IPS-NIHi11 (cell line): ENCODE data around the gene CLTC.

ENCODE experiments used
- DNase-seq: peaks from one replicate; pipeline ENCODE4 v3.0.0; 2012; ENCODE audit warnings: mixed read lengths, low spot score

The CLTC gene

GRCh38 chr17:59684967-59685366, 65.3 kb downstream of the CLTC start:
- no peak for DNase-seq

GRCh38 chr17:59688008-59688407, 68.3 kb downstream of the CLTC start:
- DNase-seq = no peak

GRCh38 chr17:59688496-59688895, 68.8 kb downstream of the CLTC start:
- no peak for DNase-seq

GRCh38 chr17:59693582-59693981, 73.9 kb downstream of the CLTC start:
- DNase-seq = no peak

- no peak for DNase-seq
Observed at GRCh38 chr17:59694344-59694743, 74.6 kb downstream of the CLTC start.

- no peak for DNase-seq
Observed at GRCh38 chr17:59695945-59696681, 76.4 kb downstream of the CLTC start.

- no peak for DNase-seq
Observed at GRCh38 chr17:59696682-59697277, 77.1 kb downstream of the CLTC start.

- DNase-seq = no peak
Observed at GRCh38 chr17:59698143-59698542, 78.4 kb downstream of the CLTC start.

GRCh38 chr17:59699218-59699617, 79.5 kb downstream of the CLTC start:
- DNase-seq = no peak

- no peak for DNase-seq
Observed at GRCh38 chr17:59699786-59700185, 80.1 kb downstream of the CLTC start.

GRCh38 chr17:59702304-59702703, 82.6 kb downstream of the CLTC start:
- DNase-seq = no peak

GRCh38 chr17:59707149-59707970, 87.7 kb downstream of the CLTC start, which contains the start of the genes PTRH2 and VMP1:
Gene PTRH2 (minus strand): TSS chr17:59707430. CDS start chr17:59697978, 9,452 bp downstream.
Gene VMP1 (plus strand): TSS chr17:59707654. CDS start chr17:59731447, 23,793 bp downstream.
- peak; percentile 98 for DNase-seq

GRCh38 chr17:59707971-59708430, 88.3 kb downstream of the CLTC start:
- no peak for DNase-seq

GRCh38 chr17:59711936-59712335, 92.2 kb downstream of the CLTC start:
- DNase-seq = no peak

- no peak for DNase-seq
Observed at GRCh38 chr17:59712862-59713261, 93.2 kb downstream of the CLTC start.

GRCh38 chr17:59714255-59714654, 94.6 kb downstream of the CLTC start:
- no peak for DNase-seq

GRCh38 chr17:59716427-59716826, 96.7 kb downstream of the CLTC start:
- DNase-seq = no peak

GRCh38 chr17:59719526-59719925, 99.8 kb downstream of the CLTC start:
- no peak for DNase-seq

GRCh38 chr17:59722623-59723022, 102.9 kb downstream of the CLTC start:
- DNase-seq = no peak

- DNase-seq = no peak
Observed at GRCh38 chr17:59723041-59723440, 103.3 kb downstream of the CLTC start.

GRCh38 chr17:59723607-59724006, 103.9 kb downstream of the CLTC start:
- no peak for DNase-seq

GRCh38 chr17:59725691-59726090, 106.0 kb downstream of the CLTC start:
- no peak for DNase-seq
